ENCODE measurements around the gene NPTXR.

- TF ChIP-seq, protein P1, sequence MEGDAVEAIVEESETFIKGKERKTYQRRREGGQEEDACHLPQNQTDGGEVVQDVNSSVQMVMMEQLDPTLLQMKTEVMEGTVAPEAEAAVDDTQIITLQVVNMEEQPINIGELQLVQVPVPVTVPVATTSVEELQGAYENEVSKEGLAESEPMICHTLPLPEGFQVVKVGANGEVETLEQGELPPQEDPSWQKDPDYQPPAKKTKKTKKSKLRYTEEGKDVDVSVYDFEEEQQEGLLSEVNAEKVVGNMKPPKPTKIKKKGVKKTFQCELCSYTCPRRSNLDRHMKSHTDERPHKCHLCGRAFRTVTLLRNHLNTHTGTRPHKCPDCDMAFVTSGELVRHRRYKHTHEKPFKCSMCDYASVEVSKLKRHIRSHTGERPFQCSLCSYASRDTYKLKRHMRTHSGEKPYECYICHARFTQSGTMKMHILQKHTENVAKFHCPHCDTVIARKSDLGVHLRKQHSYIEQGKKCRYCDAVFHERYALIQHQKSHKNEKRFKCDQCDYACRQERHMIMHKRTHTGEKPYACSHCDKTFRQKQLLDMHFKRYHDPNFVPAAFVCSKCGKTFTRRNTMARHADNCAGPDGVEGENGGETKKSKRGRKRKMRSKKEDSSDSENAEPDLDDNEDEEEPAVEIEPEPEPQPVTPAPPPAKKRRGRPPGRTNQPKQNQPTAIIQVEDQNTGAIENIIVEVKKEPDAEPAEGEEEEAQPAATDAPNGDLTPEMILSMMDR (IDR thresholded peaks at IDR 0.05): no peak
- TF ChIP-seq POLR2A (IDR thresholded peaks at IDR 0.05) (no peak), POLR2AphosphoS5 (IDR thresholded peaks at IDR 0.05) (no peak), EP300 (IDR thresholded peaks at IDR 0.05) (no peak)
These were observed 6.6 kb upstream of the NPTXR start for GRCh38 chr22:38850399-38850798.
